Measurements from ENCODE around the gene STOX2. TPM values are rescaled to one million over a fixed set of nuclear protein-coding genes. Genes with fewer than 3 reads are reported as not detected.
A peak's percentile ranks its signal among the peaks of the same experiment; 100 is the strongest.
"Not testable (repeated sequence)": the region's sequence is repeated elsewhere in the genome, so short reads cannot be mapped to it uniquely, and the experiment has no call there.

STOX2 gene
- total RNA-seq, 1 experiment from 2014 or later, result 0.20 TPM

- DNase-seq (ENCODE audit: low read depth), result no peak
These were observed 114.8 kb downstream of the STOX2 start for GRCh38 chr4:184019667-184020623.

- DNase-seq (ENCODE audit: low read depth), result no peak
These were observed 116.3 kb downstream of the STOX2 start for GRCh38 chr4:184021389-184021788.

GRCh38 chr4:184022679-184023383, 117.7 kb downstream of the STOX2 start:
- no peak for DNase-seq (ENCODE audit: low read depth)

GRCh38 chr4:184024637-184025036, 119.5 kb downstream of the STOX2 start:
- no peak for DNase-seq (ENCODE audit: low read depth)

GRCh38 chr4:184028561-184029374, 123.7 kb downstream of the STOX2 start:
- no peak for DNase-seq (ENCODE audit: low read depth)

- no peak for DNase-seq (ENCODE audit: low read depth)
These were observed 124.9 kb downstream of the STOX2 start for GRCh38 chr4:184030036-184030435.

- DNase-seq (ENCODE audit: low read depth), result no peak
These were observed 125.7 kb downstream of the STOX2 start for GRCh38 chr4:184030764-184031163.

GRCh38 chr4:184032091-184032490, 127.0 kb downstream of the STOX2 start:
- no peak for DNase-seq (ENCODE audit: low read depth)

GRCh38 chr4:184039963-184040383, 134.9 kb downstream of the STOX2 start:
- DNase-seq (ENCODE audit: low read depth), result no peak

- no peak for DNase-seq (ENCODE audit: low read depth)
These were observed 136.0 kb downstream of the STOX2 start for GRCh38 chr4:184041156-184041555.

GRCh38 chr4:184046148-184046547, 141.0 kb downstream of the STOX2 start:
- DNase-seq (ENCODE audit: low read depth), result no peak

GRCh38 chr4:184051262-184051661, 146.2 kb downstream of the STOX2 start:
- not testable (repeated sequence) for DNase-seq (ENCODE audit: low read depth)

- DNase-seq (ENCODE audit: low read depth), result no peak
These were observed 147.5 kb downstream of the STOX2 start for GRCh38 chr4:184052616-184053015.

GRCh38 chr4:184053434-184053833, 148.3 kb downstream of the STOX2 start:
- no peak for DNase-seq (ENCODE audit: low read depth)

- DNase-seq (ENCODE audit: low read depth), result no peak
These were observed 151.8 kb downstream of the STOX2 start for GRCh38 chr4:184056877-184057276.

GRCh38 chr4:184058026-184058425, 152.9 kb downstream of the STOX2 start:
- no peak for DNase-seq (ENCODE audit: low read depth)

GRCh38 chr4:184059099-184059498, 154.0 kb downstream of the STOX2 start:
- DNase-seq (ENCODE audit: low read depth), result no peak

- DNase-seq (ENCODE audit: low read depth), result no peak
These were observed 156.5 kb downstream of the STOX2 start for GRCh38 chr4:184061582-184061981.

GRCh38 chr4:184062769-184063168, 157.7 kb downstream of the STOX2 start:
- DNase-seq (ENCODE audit: low read depth), result no peak

- DNase-seq (ENCODE audit: low read depth), result no peak
These were observed 159.8 kb downstream of the STOX2 start for GRCh38 chr4:184064877-184065276.

GRCh38 chr4:184066584-184067300, 161.6 kb downstream of the STOX2 start:
- DNase-seq (ENCODE audit: low read depth), result peak; percentile 2

Measured in M059J (cell line).